Embryonic facial prominence (tissue), 1 donor: ENCODE measurements around the gene LTBP1.

ENCODE experiments used
- DNase-seq: peaks from one replicate; pipeline ENCODE4 v3.0.0-alpha.2; 2016; ENCODE audit errors: extremely low spot score

The LTBP1 gene

DNA sequence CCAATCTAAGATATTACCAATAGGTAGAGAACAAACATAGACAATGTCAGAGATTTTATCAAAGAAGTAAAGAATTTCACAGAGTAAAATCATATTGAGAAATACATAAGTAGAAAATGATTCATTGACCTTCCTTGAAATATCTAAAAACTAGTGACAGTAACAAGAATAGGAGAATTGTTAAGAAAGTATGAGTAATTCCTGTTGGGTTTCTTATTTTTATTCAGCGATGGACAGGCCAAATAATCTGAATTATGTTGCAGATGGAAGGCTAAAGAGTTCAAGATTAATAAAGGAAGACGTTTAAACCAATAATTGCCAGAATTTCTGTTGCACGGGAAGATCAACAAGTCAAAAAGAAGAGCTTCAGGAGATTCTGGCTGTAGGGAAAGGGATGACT, 366.3 kb downstream of the LTBP1 start:
- DNase-seq, result no peak

DNA sequence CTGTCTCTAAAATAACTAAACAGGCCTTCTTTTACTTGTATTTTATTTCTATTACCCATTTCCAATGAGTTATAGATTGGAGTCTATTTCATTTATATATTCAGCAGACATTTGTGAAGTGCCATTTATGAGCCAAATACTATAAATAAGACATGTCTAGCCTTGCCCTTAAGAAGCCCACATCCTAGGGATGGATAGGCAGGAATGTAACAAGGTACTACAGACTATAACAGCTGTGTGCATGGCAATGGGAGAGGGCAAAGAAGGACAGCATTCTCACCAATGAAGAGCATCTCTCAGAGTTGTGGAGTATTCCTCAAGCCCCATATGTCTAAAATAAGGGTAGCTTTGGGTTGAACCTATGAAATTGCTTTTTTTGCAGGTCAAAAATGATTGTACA, 367.8 kb downstream of the LTBP1 start:
- DNase-seq, result no peak

- DNase-seq, result no peak
Measured at GRCh38 chr2:33316328-33316727, 369.6 kb downstream of the LTBP1 start.

GRCh38 chr2:33317369-33318007, 370.7 kb downstream of the LTBP1 start:
- DNase-seq, result no peak

- no peak for DNase-seq
Measured at GRCh38 chr2:33318456-33318855, 371.7 kb downstream of the LTBP1 start.

GRCh38 chr2:33320573-33320972, 373.8 kb downstream of the LTBP1 start:
- no peak for DNase-seq

- peak; percentile 50 for DNase-seq
Measured at GRCh38 chr2:33321236-33321771, 374.6 kb downstream of the LTBP1 start.

DNA sequence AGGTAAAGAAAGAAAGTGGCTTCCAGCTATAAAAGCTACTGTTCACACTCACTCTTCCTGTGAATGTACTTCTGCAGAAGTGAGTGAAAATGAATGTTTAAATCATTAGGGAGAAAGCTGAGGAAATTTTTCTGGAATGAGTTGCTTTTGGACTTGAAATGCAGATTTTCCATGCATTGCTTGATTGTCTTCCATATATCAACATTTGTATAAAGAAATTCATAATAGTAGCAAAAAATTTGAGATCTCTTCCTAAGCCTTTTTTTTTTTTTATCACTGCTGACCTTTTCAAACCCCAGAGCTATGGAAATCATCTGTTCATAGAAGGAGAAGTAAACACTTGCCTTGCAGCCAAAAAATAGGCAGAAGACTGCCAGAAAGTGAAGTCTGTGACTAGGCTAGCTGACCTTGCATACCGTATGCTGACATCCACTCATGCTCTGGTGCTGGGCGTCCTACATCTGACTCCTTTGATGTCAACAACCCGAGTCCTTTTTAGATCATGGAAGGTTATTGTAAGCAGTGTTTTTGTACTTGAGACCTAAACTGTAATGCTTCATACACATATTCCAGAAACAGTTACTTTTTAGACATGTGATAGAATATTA, 375.2 kb downstream of the LTBP1 start:
- no peak for DNase-seq

GRCh38 chr2:33322612-33323011, 375.9 kb downstream of the LTBP1 start:
- no peak for DNase-seq

GRCh38 chr2:33323957-33324356, 377.2 kb downstream of the LTBP1 start:
- no peak for DNase-seq

- no peak for DNase-seq
Measured at GRCh38 chr2:33326100-33326499, 379.3 kb downstream of the LTBP1 start.

GRCh38 chr2:33333433-33333832, 386.7 kb downstream of the LTBP1 start:
- no peak for DNase-seq

GRCh38 chr2:33334083-33334482, 387.3 kb downstream of the LTBP1 start:
- DNase-seq, result no peak

GRCh38 chr2:33335516-33335915, 388.8 kb downstream of the LTBP1 start:
- DNase-seq, result no peak

- no peak for DNase-seq
Measured at GRCh38 chr2:33336036-33336625, 389.4 kb downstream of the LTBP1 start.

- no peak for DNase-seq
Measured at GRCh38 chr2:33337385-33337960, 390.7 kb downstream of the LTBP1 start.

DNA sequence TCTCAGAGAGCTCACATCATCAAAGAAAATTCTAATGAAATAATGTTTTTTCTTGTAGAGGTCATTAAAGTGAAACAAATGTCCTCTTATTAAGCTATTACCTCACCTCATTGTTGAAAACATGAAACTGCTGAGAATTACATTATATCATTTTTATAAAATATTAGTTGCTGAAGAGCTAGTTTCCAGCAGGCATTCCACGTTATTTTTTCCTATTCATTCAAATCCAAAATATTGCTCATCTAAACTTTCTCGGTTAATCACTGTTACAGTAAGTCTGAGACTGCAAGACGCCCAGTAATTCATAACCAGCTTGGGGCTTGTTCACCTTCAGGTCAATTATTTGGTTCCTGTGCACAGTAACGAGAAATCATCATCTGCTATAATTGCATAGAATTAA, 391.2 kb downstream of the LTBP1 start:
- DNase-seq, result no peak

DNA sequence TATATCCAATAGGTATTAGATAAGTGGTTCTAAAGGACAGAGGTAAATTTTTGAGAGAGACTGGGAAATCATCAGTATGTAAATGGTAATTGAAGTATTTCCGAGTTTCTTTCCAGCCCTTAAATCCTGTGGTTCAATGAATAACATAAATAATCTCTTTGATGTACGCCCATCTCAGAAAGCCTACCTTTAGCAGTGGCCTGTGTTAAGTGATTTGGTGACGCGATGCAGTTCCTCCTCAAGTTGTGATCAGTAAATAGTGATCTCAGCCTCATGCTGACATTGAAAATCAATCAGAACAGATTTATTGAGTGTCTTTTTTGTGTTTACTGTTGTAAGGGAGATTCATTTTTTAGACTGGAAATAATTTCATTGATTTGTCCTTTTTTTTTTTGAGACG, 392.5 kb downstream of the LTBP1 start:
- no peak for DNase-seq

DNA sequence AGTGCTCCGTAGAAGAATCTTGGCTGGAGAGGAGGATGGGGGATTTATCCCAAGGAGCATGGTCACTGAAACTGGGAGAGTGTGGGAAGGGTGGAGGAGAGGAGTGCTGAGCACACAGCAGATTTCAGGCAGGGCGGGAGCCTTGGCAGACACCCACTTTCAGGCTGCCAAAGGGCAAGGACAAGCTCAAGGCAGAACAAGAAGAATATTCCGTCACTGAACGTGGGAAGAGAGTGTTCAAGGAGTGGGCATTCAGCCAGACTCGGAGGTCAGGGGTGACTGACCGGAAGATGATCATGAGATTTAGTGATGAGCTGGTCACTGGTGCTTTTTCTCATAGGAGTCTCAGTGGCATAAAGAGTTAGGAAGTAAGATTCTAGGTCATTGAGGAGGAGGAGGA, 393.5 kb downstream of the LTBP1 start:
- DNase-seq, result no peak

DNA sequence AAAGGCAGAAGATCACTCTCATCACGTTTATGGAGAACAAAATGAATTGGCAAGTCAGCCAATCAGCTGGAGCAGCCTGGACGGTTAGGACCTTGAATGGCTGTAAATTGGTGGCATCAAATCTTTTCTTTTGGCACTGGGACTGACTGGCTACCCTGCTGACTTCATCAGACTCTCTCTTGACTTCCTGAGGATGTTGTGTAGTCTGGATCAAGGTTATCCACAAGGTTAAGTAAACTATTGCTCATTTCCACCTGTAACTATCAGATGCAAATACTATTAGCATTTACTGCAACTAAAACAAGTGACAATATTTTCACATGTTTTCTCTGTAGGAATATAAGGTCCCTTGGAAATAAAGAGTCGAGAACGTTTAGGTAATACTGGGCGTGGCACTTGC, 395.4 kb downstream of the LTBP1 start:
- DNase-seq, result no peak

DNA sequence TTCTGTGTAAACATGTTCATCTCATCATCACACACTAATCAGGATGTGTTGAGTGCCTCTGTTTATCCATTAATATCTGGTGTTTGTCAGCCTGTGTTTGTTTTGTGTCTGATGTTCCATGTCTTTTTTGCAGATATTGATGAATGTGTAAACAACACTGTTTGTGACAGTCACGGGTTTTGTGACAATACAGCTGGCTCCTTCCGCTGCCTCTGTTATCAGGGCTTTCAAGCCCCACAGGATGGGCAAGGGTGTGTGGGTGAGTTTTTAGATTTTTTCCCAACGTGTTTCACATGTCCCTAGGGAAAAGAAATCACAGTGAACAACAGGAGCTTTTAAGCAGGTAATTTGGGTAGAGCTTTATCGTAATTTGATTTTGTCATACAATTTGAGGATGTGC, 396.0 kb downstream of the LTBP1 start:
- no peak for DNase-seq

GRCh38 chr2:33343387-33343895, 396.7 kb downstream of the LTBP1 start:
- DNase-seq, result no peak

DNA sequence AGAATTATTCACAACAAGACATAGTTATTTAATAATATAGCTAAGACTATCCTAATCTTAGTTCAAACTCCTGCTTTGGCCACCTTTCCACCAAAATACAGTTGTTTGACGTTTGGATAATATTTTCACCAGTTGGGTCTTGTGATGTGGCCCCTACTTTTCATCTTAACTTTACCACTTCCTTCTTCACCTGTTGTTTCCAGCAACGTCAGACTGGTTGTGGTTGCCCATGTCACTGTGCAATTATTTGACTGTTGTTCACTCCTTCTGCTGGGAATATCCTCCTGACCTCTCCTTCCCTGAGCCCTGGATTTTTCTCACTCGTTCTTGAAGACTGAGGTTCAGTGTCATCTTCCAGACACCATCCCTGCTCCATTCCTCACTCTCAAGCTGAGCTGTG, 397.5 kb downstream of the LTBP1 start:
- no peak for DNase-seq
